Uterus (tissue), 2 donors: ENCODE data around the gene INPP5A.

Experiments used
- POLR2A ChIP-seq, 2 donors: fragments of 450-650 bp; IDR thresholded peaks; one replicate each; pipeline ENCODE4 v1.6.1; 2016; ENCODE audit warnings: antibody characterized with exemption in 2 of 2, mild to moderate bottlenecking in 1 of 2, moderate library complexity in 1 of 2
- TF ChIP-seq, protein P1 (sequence below), 4 experiments: fragments of 200-600 bp in 2 of 4; fragments of 450-650 bp in 2 of 4; sonication (generic) in 2 of 4; IDR thresholded peaks; one replicate each; pipeline ENCODE4 v1.5.1; 2016 to 2019; ENCODE audit warnings: antibody characterized with exemption in 4 of 4, mild to moderate bottlenecking in 2 of 4, moderate library complexity in 1 of 4

DNA sequence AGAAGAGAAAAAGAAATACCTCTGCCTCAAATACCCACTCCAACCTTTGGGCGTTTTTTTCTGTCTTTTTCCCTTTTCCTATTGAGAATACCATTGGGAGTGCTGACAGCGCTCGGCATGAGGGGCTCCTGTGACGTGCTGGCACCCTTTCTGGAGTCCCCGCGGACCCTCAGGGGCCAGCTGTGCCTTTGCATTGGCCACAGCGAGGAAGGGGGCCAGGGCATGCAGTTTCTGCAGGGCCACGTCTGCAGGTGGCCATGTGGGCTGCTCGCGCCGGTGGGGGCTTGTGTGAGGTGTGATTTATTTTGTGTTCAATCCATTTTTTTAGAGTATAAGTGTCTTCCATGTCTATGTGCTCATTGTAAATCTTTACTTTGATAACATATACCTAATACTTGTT lies 57.4 kb downstream of the INPP5A start:
- no peak for TF ChIP-seq POLR2A (IDR thresholded peaks at IDR 0.05)
- TF ChIP-seq, protein P1, sequence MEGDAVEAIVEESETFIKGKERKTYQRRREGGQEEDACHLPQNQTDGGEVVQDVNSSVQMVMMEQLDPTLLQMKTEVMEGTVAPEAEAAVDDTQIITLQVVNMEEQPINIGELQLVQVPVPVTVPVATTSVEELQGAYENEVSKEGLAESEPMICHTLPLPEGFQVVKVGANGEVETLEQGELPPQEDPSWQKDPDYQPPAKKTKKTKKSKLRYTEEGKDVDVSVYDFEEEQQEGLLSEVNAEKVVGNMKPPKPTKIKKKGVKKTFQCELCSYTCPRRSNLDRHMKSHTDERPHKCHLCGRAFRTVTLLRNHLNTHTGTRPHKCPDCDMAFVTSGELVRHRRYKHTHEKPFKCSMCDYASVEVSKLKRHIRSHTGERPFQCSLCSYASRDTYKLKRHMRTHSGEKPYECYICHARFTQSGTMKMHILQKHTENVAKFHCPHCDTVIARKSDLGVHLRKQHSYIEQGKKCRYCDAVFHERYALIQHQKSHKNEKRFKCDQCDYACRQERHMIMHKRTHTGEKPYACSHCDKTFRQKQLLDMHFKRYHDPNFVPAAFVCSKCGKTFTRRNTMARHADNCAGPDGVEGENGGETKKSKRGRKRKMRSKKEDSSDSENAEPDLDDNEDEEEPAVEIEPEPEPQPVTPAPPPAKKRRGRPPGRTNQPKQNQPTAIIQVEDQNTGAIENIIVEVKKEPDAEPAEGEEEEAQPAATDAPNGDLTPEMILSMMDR (IDR thresholded peaks at IDR 0.05), result no peak
